ENCODE data around the gene SYCE3.

DNA sequence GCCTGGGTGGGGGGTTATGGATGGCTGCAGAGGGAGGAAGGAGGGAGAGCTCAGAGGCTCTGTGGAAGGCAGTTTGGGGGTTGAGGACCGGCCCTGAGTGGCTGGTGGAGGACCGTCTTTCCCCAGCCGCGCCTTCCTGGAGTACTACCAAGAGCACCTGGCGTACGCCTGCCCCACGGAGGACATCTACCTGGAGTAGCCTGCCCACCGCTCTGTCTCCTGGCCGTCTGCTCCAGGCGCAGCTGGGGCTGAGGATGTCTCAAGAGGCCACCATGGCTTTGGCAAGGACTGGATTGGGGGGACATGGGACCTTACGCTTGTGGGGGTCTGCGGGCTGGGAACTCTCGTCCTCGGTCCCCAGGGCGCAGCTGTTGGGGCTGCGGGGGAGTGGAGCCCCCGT lies 47.9 kb upstream of the SYCE3 start:
- no peak for TF ChIP-seq EZH2 (IDR thresholded peaks at IDR 0.05; ENCODE audit: low read length, unreplicated experiment)
- TF ChIP-seq, protein P1, sequence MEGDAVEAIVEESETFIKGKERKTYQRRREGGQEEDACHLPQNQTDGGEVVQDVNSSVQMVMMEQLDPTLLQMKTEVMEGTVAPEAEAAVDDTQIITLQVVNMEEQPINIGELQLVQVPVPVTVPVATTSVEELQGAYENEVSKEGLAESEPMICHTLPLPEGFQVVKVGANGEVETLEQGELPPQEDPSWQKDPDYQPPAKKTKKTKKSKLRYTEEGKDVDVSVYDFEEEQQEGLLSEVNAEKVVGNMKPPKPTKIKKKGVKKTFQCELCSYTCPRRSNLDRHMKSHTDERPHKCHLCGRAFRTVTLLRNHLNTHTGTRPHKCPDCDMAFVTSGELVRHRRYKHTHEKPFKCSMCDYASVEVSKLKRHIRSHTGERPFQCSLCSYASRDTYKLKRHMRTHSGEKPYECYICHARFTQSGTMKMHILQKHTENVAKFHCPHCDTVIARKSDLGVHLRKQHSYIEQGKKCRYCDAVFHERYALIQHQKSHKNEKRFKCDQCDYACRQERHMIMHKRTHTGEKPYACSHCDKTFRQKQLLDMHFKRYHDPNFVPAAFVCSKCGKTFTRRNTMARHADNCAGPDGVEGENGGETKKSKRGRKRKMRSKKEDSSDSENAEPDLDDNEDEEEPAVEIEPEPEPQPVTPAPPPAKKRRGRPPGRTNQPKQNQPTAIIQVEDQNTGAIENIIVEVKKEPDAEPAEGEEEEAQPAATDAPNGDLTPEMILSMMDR (conservative IDR thresholded peaks at IDR 0.05; ENCODE audit: low read depth, low read length): no peak
